Smooth muscle cell (in vitro differentiated cells): ENCODE results near the gene GLI1. TPM values are rescaled to one million over a fixed set of nuclear protein-coding genes. Genes with fewer than 3 reads are reported as not detected.

Experiments used
- DNase-seq: peaks from one replicate; lab custom pipeline; 2025; ENCODE audit not compliant: unreplicated experiment; lab: John Stamatoyannopoulos, UW
- H2AFZ ChIP-seq: fragments of 200-600 bp; sonication (generic); 2 replicates; pipeline ENCODE4 v1.6.0; 2016; ENCODE audit warnings: antibody characterized with exemption, low read depth, mild to moderate bottlenecking
- H3F3A ChIP-seq: fragments of 200-600 bp; sonication (generic); 2 replicates; pipeline ENCODE4 v1.6.0; 2017; ENCODE audit warnings: antibody characterized with exemption, low read depth
- H3K27ac ChIP-seq: fragments of 200-600 bp; sonication (generic); 2 replicates; pipeline ENCODE4 v1.5.1; 2016; ENCODE audit warnings: low read depth, mild to moderate bottlenecking
- H3K27me3 ChIP-seq: fragments of 200-600 bp; sonication (generic); 2 replicates; pipeline ENCODE4 v1.6.1; 2016; ENCODE audit warnings: low read depth, mild to moderate bottlenecking
- H3K36me3 ChIP-seq: fragments of 200-600 bp; sonication (generic); 2 replicates; pipeline ENCODE4 v1.5.1; 2016; ENCODE audit warnings: low read depth
- H3K4me1 ChIP-seq: fragments of 200-600 bp; sonication (generic); 2 replicates; pipeline ENCODE4 v1.5.1; 2016; ENCODE audit warnings: low read depth
- H3K4me2 ChIP-seq: fragments of 200-600 bp; sonication (generic); 2 replicates; pipeline ENCODE4 v1.6.0; 2016; ENCODE audit warnings: mild to moderate bottlenecking
- H3K4me3 ChIP-seq: fragments of 200-600 bp; sonication (generic); 2 replicates; pipeline ENCODE4 v1.5.1; 2016; ENCODE audit warnings: mild to moderate bottlenecking
- H3K79me2 ChIP-seq: fragments of 200-600 bp; sonication (generic); 2 replicates; pipeline ENCODE4 v1.6.0; 2016; ENCODE audit warnings: low read depth, mild to moderate bottlenecking
- H3K9ac ChIP-seq: fragments of 200-600 bp; sonication (generic); 2 replicates; pipeline ENCODE4 v1.6.0; 2016; ENCODE audit warnings: low read depth
- H3K9me3 ChIP-seq: fragments of 200-600 bp; sonication (generic); replicated peaks from 2 replicates; pipeline ENCODE4 v1.5.1; 2016; ENCODE audit warnings: low read depth
- H4K20me1 ChIP-seq: fragments of 200-600 bp; sonication (generic); 2 replicates; pipeline ENCODE4 v1.6.0; 2016; ENCODE audit warnings: low read depth
- CTCF ChIP-seq: fragments of 200-600 bp; sonication (generic); IDR thresholded peaks from 2 replicates; pipeline ENCODE4 v1.5.1; 2017; ENCODE audit warnings: borderline replicate concordance, mild to moderate bottlenecking, antibody characterized with exemption; ENCODE audit not compliant: insufficient read depth, poor library complexity, severe bottlenecking
- WGBS: methylation state at CpG from one replicate; pipeline ENCODE4 v1.1.7; 2016; ENCODE audit warnings: low lambda C conversion rate; 5-methylcytosine and 5-hydroxymethylcytosine counted together
- polyA plus RNA-seq: library from polyadenylated mRNA; unstranded; fragments of >200 nt; fragmentation: Nextera tagmentation; extraction: Ambion mirVana; gene quantifications from 2 replicates; pipeline ENCODE4 v1.2.1, GENCODE V29; 2016
- total RNA-seq: library from RNA; depleted of rRNA; stranded (reverse); fragments of >200 nt; gene quantifications from 2 replicates; pipeline ENCODE4 v1.2.3, GENCODE V29; 2014

GLI1 gene
- total and polyA plus RNA-seq, 2 experiments from 2014 or later: 0.50 to 1.4 TPM

GRCh38 chr12:57475271-57476161 lies 15.9 kb downstream of the GLI1 start:
- Histone ChIP-seq H3K79me2 (no peaks in the 10 kb centered on the region), H3K4me1 (peaks cover 13% of the 10 kb centered on the region), H3K27me3 (peaks cover 67% of the 10 kb centered on the region), H3K4me2 (peak overlapping the region; percentile 84), H3K9ac (no peak overlapping the region), H3K9me3 (no peaks in the 10 kb centered on the region), H4K20me1 (no peaks in the 10 kb centered on the region), H3F3A (no peaks in the 10 kb centered on the region), H3K36me3 (no peaks in the 10 kb centered on the region), H3K27ac (no peak overlapping the region), H2AFZ (no peak overlapping the region), H3K4me3 (peak overlapping the region; percentile 44)
- no peak for TF ChIP-seq CTCF
- DNase-seq: no peak
- WGBS: 4% methylated on average over 50 of the region's 84 CpGs

GRCh38 chr12:57476162-57476992 lies 16.8 kb downstream of the GLI1 start:
- Histone ChIP-seq H3K4me1 (peaks cover 13% of the 10 kb centered on the region), H4K20me1 (no peaks in the 10 kb centered on the region), H3K36me3 (no peaks in the 10 kb centered on the region), H3K27me3 (peaks cover 72% of the 10 kb centered on the region), H3F3A (no peaks in the 10 kb centered on the region), H3K4me3 (peak overlapping the region; percentile 44), H3K4me2 (peak overlapping the region; percentile 84), H2AFZ (no peak overlapping the region), H3K79me2 (no peaks in the 10 kb centered on the region), H3K27ac (no peak overlapping the region), H3K9ac (no peak overlapping the region), H3K9me3 (no peaks in the 10 kb centered on the region)
- TF ChIP-seq CTCF: no peak
- 42% methylated on average over 28 of the region's 29 CpGs for WGBS
- DNase-seq: no peak

- no peak for DNase-seq
- Histone ChIP-seq H2AFZ (no peak overlapping the region), H3K9me3 (no peaks in the 10 kb centered on the region), H3K36me3 (no peaks in the 10 kb centered on the region), H4K20me1 (no peaks in the 10 kb centered on the region), H3K4me2 (no peak overlapping the region), H3K27ac (no peak overlapping the region), H3K4me3 (no peak overlapping the region), H3K9ac (no peak overlapping the region), H3F3A (no peaks in the 10 kb centered on the region), H3K4me1 (peaks cover 13% of the 10 kb centered on the region), H3K27me3 (peaks cover 65% of the 10 kb centered on the region), H3K79me2 (no peaks in the 10 kb centered on the region)
- 95% methylated on average over 15 of the region's 15 CpGs for WGBS
- TF ChIP-seq CTCF: no peak
Measured at GRCh38 chr12:57476993-57477709, 17.6 kb downstream of the GLI1 start.
